HG02973 (cell line): ENCODE measurements around the gene PUSL1.

ENCODE experiments used
- ATAC-seq: cut with Tn5 transposase; IDR thresholded peaks from one replicate; pipeline ENCODE4 v1.9.1; 2021; ENCODE audit warnings: moderate library complexity; ENCODE audit not compliant: unreplicated experiment

PUSL1 gene

GRCh38 chr1:1321477-1321876 is 13.1 kb downstream of the PUSL1 start:
- ATAC-seq: no peak

GRCh38 chr1:1322418-1322817 is 14.0 kb downstream of the PUSL1 start:
- no peak for ATAC-seq

DNA sequence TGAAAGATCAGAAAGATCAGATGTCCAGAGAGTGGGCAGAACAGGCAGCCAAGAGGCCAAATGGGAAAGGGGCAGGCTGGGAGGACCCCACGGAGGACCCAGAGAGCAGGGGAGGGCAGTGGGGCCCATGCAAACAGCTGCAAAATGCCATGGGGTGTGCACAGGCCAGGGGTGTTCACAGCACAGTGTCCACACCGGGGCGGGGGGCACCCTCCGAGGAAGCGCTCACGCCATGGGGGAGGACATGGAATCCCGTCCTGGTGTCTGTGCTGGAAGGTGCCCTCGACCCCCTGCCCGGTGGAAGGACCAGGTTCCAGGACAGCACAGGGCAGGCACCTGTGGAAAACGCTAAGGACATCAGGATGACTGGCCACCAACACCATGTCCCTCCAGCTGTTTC is 14.6 kb downstream of the PUSL1 start:
- ATAC-seq: no peak

- ATAC-seq: peak; percentile 18
Measured at GRCh38 chr1:1324084-1324523, 15.7 kb downstream of the PUSL1 start.

GRCh38 chr1:1324524-1325287 is 16.3 kb downstream of the PUSL1 start, which contains the start of the genes CPTP and INTS11:
Gene CPTP (plus strand): TSS chr1:1324802. CDS start chr1:1326911, 2,109 bp downstream.
Gene INTS11 (minus strand): TSS chr1:1324660. CDS start chr1:1324608, 52 bp downstream.
- peak; percentile 58 for ATAC-seq

DNA sequence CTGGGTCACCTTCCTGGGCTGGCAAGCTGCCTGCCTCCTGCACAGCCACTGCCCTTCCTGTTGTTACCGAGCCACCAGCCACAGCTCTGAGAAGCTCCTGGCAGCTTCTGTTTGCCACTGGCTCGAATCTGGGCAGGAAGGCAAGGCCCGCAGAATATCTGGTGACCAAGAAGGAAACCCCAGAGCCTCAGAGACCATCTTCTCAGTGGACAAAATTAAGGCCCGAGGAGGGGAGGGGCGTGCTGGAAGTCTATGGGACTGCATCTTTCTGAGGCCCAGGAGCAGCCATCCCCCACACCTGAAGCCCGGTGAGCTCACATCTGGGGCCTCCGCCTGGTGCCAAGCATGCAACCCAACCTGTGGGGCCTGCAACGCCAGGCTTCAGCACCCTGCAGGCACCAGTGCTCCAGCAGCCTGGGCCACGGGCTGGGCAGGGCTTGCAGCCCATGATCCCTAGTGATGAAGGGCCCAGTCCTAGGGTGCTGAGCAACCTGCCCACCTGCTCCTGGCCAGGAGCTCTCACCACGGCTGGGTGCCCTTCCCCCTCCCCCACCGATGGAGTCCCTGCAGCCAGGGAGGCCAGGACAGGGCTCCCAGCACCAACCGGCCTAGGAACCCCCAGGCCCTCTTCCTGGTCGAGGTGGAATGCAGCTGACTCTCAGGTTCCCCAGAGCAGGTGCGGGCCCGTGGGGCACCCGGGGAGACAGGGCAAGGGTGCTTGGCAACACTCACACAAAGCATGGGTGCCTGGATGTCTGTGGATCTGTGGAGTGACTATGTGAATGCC is 17.1 kb downstream of the PUSL1 start:
- ATAC-seq: no peak

GRCh38 chr1:1326075-1326605 is 17.7 kb downstream of the PUSL1 start:
- ATAC-seq: no peak

DNA sequence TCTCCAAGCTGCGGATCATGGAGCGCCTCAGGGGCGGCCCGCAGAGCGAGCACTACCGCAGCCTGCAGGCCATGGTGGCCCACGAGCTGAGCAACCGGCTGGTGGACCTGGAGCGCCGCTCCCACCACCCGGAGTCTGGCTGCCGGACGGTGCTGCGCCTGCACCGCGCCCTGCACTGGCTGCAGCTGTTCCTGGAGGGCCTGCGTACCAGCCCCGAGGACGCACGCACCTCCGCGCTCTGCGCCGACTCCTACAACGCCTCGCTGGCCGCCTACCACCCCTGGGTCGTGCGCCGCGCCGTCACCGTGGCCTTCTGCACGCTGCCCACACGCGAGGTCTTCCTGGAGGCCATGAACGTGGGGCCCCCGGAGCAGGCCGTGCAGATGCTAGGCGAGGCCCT is 18.9 kb downstream of the PUSL1 start:
- no peak for ATAC-seq

GRCh38 chr1:1328254-1328653 is 19.9 kb downstream of the PUSL1 start:
- ATAC-seq: no peak

- ATAC-seq: no peak
Measured at GRCh38 chr1:1329304-1330210, 21.2 kb downstream of the PUSL1 start.

- ATAC-seq: no peak
Measured at GRCh38 chr1:1330366-1331067, 22.1 kb downstream of the PUSL1 start.

GRCh38 chr1:1331068-1331965 is 22.9 kb downstream of the PUSL1 start, which contains the start of gene TAS1R3:
Gene TAS1R3 (plus strand): TSS chr1:1331280. CDS start chr1:1331346, 66 bp downstream.
- no peak for ATAC-seq

- ATAC-seq: no peak
Measured at GRCh38 chr1:1332031-1332755, 23.8 kb downstream of the PUSL1 start.

- ATAC-seq: no peak
Measured at GRCh38 chr1:1332774-1333480, 24.5 kb downstream of the PUSL1 start.

- ATAC-seq: no peak
Measured at GRCh38 chr1:1333551-1334241, 25.3 kb downstream of the PUSL1 start.

GRCh38 chr1:1334835-1335234 is 26.4 kb downstream of the PUSL1 start:
- no peak for ATAC-seq

- no peak for ATAC-seq
Measured at GRCh38 chr1:1335283-1335682, 26.9 kb downstream of the PUSL1 start.
